ENCODE results near the gene IMPG1. TPM values are rescaled to one million over a fixed set of nuclear protein-coding genes. Genes with fewer than 3 reads are reported as not detected.

Gene IMPG1
- total RNA-seq, 1 experiment from 2014 or later: not detected

DNA sequence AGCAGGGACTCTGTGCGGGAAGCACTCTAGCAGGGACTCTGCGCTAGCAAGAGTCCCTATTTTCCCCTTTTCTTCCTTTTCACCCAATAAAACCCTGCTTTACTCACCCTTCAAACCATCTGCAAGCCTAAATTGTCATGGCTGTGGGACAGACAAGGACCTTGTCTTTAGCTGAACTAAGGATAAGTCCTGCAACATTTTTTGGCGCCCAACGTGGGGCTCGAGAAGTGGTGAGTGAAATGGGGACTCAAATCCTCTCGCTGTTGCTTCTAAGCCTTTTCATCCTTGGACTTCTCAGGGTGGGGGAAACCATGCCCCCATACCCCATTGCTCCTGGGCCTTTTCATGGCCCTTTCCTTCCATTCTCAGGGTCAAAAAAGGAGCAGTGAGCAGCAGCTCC lies 46.4 kb downstream of the IMPG1 start:
- Histone ChIP-seq H3K4me1 (ENCODE audit: insufficient read depth, low read length) (no peaks in the 10 kb centered on the region), H3K79me1 (ENCODE audit: insufficient read depth, low read depth, low read length, poor library complexity, severe bottlenecking) (no peaks in the 10 kb centered on the region), H3K4ac (ENCODE audit: low read depth, low read length) (no peak overlapping the region), H3K27me3 (ENCODE audit: insufficient read depth, low read length) (no peaks in the 10 kb centered on the region), H3K27ac (ENCODE audit: insufficient read length, low read depth, low read length) (no peak overlapping the region), H2BK12ac (ENCODE audit: insufficient read length, low read depth, low read length) (no peak overlapping the region), H3K9me3 (ENCODE audit: control insufficient read depth, low read depth, low read length) (peaks cover 26% of the 10 kb centered on the region), H3K18ac (ENCODE audit: insufficient read length, low read depth, low read length) (no peak overlapping the region), H3T11ph (ENCODE audit: low read length) (no peak overlapping the region), H2AFZ (ENCODE audit: low read length) (no peak overlapping the region), H3K9ac (ENCODE audit: extremely low read depth, insufficient read length, low read length) (no peak overlapping the region), H4K20me1 (ENCODE audit: control insufficient read depth, insufficient read depth, insufficient read length) (no peaks in the 10 kb centered on the region), H4K91ac (ENCODE audit: insufficient read length, low read depth, low read length) (no peak overlapping the region), H2BK5ac (ENCODE audit: insufficient read length, low read length) (no peak overlapping the region), H3K56ac (ENCODE audit: insufficient read length, low read depth, low read length) (no peak overlapping the region), H3K4me2 (ENCODE audit: insufficient read depth, insufficient read length, low read length) (no peak overlapping the region), H2BK120ac (ENCODE audit: low read depth, low read length, poor library complexity, severe bottlenecking) (no peak overlapping the region), H3K14ac (ENCODE audit: insufficient read depth, low read length) (no peak overlapping the region), H3K79me2 (ENCODE audit: insufficient read depth, low read length) (no peaks in the 10 kb centered on the region), H3K23ac (ENCODE audit: insufficient read length, low read depth, low read length) (no peak overlapping the region), H3K23me2 (ENCODE audit: insufficient read length, low read depth, low read length, poor library complexity, severe bottlenecking) (no peaks in the 10 kb centered on the region), H4K8ac (replicated peaks; ENCODE audit: insufficient read length, low read depth, low read length) (no peak overlapping the region), H2BK15ac (ENCODE audit: low read depth, low read length) (no peak overlapping the region), H4K5ac (ENCODE audit: insufficient read length, low read depth, low read length) (no peak overlapping the region), H2BK20ac (ENCODE audit: low read depth, low read length, poor library complexity, severe bottlenecking) (no peak overlapping the region), H2AK5ac (ENCODE audit: insufficient read length, low read length) (no peak overlapping the region)
- H3K27me3 Mint-ChIP-seq (ENCODE audit: low read depth): peaks cover 9% of the 10 kb centered on the region
- no CpG with 5 or more reads among the region's 6 CpGs for WGBS (ENCODE audit: extremely low coverage, insufficient read length, low lambda C conversion rate)
- peaks cover 43 to 59% of the 10 kb centered on the region in 2 experiments for H3K9me3 Mint-ChIP-seq
- peaks cover 33 to 43% (median 36%) of the 10 kb centered on the region in 3 experiments for H3K36me3 Mint-ChIP-seq (ENCODE audit: insufficient read depth in 1 of 3, low read depth in 3 of 3)
- H3K27ac Mint-ChIP-seq: no peak overlapping the region
- TF ChIP-seq, protein P1, sequence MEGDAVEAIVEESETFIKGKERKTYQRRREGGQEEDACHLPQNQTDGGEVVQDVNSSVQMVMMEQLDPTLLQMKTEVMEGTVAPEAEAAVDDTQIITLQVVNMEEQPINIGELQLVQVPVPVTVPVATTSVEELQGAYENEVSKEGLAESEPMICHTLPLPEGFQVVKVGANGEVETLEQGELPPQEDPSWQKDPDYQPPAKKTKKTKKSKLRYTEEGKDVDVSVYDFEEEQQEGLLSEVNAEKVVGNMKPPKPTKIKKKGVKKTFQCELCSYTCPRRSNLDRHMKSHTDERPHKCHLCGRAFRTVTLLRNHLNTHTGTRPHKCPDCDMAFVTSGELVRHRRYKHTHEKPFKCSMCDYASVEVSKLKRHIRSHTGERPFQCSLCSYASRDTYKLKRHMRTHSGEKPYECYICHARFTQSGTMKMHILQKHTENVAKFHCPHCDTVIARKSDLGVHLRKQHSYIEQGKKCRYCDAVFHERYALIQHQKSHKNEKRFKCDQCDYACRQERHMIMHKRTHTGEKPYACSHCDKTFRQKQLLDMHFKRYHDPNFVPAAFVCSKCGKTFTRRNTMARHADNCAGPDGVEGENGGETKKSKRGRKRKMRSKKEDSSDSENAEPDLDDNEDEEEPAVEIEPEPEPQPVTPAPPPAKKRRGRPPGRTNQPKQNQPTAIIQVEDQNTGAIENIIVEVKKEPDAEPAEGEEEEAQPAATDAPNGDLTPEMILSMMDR (conservative IDR thresholded peaks at IDR 0.05): no peak
- no peak for DNase-seq
- no peak overlapping the region for H3K4me3 Mint-ChIP-seq
- H3K4me1 Mint-ChIP-seq: no peaks in the 10 kb centered on the region; a peak in 2 of 4 replicates
